ENCODE measurements around the gene PRSS58.

The PRSS58 gene, protein sequence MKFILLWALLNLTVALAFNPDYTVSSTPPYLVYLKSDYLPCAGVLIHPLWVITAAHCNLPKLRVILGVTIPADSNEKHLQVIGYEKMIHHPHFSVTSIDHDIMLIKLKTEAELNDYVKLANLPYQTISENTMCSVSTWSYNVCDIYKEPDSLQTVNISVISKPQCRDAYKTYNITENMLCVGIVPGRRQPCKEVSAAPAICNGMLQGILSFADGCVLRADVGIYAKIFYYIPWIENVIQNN

DNA sequence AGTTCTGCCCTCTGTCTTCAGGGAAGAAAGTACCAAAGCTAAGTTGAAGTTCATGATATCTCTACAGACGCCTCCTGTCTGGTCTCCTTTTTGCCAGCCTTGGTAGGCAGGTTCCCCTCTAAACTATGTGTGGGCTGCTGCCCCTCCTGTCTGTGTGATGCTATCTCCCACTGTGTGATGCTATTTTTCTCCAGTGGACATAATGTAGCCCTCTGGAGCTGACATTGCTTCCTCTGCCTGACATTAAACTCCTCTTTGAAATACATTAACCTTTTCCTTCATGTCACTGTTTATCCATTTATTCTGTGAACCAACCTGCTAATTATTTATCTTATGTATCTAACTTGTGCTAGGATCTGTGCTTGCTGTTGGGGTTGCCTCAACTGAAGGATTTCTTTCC, at the start of gene PRSS58:
Gene PRSS58, minus strand, starts transcription at position 101 of the 400 bp plus-strand sequence. CDS start 351 bp downstream, outside the sequence.
- no peak for DNase-seq (ENCODE audit: low read depth)

DNA sequence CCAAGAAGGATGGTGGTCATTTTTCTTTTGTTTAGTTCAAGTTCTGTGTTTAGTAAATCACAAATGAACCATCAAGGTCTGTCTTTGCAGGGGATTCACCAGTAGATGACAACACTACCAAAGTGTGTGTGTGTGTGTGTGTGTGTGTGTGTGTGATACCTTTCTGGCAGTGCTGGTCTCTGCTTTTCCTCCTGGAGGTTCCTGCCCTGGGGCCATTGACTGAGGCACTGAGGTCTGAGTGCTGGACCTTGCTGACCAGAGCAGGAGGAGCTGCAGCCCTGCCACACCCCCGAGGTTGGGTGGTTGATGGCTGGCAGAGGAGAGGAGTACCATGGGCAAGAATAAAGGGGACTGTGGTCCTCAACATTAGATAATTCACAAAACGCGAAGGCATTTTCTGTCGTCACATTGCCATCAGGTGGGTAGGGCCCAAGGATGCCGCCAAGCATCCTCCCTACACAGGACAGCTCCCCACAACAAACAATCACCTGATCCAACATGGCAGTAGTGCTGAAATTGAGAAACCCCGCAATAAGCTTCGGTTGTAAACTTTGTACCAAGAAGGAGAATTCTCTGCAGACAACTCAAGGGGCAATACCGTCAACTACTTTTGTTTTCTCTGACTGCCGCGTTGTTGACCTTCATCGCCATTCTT, 49.5 kb upstream of the PRSS58 start:
- no peak for DNase-seq (ENCODE audit: low read depth)

DNA sequence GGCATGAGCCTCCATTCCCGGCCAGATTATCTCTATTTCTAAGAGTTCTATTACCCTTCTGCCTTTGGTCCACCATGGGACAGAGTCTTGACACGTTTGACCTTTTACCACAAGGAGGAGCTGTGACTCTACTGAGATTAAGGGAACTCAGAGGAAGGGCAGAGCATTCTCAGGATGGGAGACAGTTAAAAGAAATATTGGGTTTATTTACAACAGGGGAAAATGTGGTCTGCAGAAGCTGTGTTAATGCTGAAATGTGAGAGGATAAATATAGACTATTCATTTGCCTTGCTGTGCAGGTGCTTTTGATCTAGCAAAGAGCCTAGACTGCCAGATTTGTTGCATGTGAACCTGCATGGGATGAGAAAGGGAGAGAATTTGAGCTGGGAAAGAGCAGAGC, 45.8 kb upstream of the PRSS58 start:
- no peak for DNase-seq (ENCODE audit: low read depth)

DNA sequence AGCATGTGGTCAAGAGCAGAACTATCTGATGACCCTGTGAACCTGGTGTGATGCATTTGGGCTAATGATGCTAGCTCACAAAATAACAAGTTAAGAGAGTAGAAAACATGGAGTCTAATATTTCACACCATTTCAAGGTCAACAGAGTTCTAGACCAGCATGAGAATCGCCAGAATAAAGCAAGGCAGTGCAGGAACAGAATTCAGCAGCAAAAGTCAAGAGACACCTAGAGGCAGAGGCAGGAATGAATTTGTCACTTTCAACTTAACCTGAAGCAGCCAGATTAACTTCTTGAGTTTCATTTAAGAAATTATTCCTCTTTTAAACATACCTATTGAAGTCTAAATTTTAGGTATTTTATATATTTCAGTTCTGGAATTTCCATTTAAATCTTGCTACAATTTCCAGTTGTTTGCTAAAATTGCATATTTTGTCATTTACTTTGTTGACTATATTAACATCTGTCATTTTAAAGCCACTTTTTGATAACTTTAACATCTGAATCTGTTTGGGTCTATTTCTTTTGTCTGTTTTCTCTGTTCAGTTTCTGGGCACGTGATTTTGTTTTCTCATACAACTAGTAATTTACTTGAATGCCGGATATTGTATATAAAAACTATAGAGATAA, 44.2 kb upstream of the PRSS58 start:
- no peak for DNase-seq (ENCODE audit: low read depth)

DNA sequence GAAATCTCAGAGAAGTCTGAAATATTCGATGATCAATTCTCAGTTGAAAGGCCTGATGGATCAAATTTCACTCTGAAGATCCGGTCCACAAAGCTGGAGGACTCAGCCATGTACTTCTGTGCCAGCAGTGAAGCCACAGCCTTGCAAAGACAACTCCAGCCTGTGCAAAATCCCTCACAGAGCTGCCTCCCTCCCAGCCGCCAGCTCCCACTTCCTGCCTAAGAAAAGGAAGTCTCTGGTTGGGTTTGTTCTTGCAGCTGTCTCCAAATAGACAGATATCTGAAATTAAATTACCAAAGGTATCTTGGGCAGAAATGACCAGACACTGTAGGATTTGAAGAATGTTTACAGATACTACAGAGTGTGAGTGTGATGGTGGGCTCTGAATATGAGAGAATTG, 43.4 kb upstream of the PRSS58 start:
- DNase-seq (ENCODE audit: low read depth), result no peak

DNA sequence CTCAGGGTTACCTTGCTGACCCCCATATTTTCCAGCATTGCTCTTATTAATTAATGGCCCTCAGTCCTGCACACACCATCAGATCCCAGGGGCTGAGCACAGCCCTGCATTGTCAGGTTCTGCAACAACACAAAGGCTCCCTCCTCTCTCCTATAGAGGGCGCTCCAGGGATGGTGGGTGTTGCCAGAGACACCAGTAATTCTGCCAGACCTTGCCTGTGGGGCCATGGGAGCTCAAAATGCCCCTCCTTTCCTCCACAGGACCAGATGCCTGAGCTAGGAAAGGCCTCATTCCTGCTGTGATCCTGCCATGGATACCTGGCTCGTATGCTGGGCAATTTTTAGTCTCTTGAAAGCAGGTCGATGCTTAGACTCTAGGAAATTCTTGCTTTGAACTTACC, 42.8 kb upstream of the PRSS58 start:
- no peak for DNase-seq (ENCODE audit: low read depth)

DNA sequence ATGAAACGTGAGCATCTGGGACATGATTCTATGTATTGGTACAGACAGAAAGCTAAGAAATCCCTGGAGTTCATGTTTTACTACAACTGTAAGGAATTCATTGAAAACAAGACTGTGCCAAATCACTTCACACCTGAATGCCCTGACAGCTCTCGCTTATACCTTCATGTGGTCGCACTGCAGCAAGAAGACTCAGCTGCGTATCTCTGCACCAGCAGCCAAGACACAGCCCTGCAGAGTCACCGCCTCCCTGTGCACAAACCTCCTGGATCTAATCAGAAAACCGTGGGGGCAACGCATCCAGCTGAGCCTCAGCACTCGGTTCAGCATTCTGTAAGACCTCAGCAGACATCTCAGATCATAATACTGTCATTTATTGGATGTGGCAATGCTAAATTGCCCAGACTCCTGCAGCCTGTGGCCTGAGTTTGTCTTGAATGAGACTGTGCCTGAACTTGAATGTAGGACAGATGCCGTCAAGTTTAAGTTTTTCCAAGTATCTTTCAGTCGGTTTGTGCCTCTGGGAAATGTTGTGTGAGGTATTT, 41.5 kb upstream of the PRSS58 start:
- no peak for DNase-seq (ENCODE audit: low read depth)

DNA sequence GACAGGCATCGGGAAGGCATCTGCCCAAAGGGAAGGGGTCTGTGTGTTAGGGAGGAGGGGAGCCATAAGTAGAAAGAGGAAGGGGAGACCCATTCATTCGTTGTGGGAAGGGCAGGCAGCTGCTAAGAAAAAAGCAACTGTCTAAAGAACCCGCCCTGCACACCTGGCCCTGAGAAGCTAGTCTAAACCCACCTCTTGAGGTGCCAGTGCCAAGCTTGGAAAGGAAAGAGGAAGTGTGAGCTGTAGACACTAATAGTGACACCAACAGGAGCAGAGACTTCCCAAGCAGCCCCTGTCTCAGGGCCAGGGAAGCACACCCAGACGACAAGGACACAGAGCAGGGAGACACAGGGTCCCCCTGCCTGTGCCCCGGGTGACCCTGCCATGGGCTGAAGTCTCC, 40.8 kb upstream of the PRSS58 start:
- DNase-seq (ENCODE audit: low read depth), result no peak

DNA sequence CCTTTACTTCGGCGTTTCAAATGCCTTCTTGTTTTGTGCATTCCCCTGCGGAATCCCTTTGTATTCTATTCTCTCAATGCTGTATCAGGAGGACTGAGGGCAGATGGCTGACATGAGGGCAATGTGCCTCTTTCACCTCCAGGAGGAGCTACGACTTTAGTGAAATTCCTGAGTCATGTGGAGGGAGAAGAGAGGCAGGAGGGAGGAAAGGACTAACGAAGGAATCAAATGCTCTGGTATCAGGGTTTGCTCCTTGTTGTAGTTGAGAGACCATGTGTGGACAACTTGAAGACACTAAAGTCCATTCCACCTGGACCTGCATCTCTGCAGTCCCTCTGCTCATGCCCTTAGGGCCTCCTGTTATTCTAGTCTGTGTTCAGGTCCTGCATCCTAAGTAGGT, 40.2 kb upstream of the PRSS58 start:
- no peak for DNase-seq (ENCODE audit: low read depth)

DNA sequence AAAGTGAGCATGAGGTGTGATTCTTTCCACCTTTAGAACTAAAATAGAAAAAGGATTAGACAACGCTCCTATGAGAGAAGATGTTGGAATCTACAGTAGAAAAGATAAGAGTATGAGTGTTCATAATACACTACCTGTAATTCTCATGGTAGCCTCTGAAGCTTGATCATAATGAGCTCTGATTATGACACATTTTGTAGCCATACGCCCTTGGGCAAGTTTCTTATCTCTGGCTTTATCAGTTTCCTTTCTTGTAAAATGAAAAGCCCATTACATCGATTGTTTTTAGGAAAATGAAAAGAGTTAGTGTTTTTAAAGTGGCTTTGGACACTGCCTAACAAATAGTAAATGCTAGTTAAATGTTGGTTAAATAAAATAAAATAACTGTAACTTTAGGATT, 22.4 kb upstream of the PRSS58 start:
- no peak for DNase-seq (ENCODE audit: low read depth)

DNA sequence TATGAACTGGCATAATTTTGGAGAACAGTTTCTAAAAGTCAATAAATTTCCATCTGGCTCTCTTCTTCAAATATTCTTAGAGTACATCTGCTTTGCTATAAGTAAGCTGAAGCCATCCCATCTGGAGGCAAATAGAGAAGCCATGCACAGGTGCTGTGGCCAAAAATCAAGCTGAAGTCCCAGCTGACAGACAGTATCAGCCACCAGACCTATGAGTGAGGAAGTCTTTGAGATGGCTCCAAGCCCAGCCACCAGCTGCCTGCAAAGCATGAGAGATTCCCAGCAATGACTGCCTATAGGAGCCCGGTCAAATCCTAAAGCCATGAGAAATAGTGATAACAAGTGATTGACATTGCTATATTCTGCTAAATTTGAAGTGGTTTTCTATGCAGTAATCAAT, 21.7 kb upstream of the PRSS58 start:
- no peak for DNase-seq (ENCODE audit: low read depth)

DNA sequence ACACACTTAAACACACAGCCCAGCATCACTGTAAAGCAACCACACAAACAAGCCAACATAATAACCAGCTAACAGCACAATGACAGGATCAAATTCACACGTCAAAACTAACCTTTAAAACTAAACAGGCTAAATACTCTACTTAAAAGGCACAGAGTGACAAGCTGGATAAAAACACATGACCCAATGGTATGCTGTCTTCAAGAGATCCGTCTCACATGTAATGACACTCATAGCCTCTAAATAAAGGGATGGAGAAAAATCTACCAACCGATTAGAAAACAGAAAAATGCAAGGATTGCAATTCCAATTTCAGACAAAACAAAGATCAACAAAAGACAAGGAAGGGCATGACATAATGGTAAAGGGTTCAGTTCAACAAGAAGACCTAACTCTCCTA, 17.2 kb upstream of the PRSS58 start:
- no peak for DNase-seq (ENCODE audit: low read depth)

DNA sequence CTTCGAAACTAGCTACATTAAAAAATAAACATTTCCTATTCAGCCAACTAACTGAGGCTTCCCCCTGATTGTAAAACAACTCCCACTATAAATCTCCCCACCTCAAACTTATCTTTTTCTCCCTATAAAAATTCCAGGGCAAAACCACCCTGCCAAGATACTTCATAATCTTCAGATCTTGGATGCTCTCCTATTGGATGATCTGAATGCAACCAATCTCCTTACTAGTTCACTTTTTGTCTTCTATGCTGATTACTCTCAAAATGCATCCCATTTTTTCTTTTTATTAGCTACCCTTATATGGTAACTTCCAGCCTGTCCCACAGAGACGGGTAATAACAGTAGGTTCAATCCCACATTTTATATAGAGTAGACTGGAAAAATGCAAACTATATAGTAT, 15.0 kb upstream of the PRSS58 start:
- no peak for DNase-seq (ENCODE audit: low read depth)

DNA sequence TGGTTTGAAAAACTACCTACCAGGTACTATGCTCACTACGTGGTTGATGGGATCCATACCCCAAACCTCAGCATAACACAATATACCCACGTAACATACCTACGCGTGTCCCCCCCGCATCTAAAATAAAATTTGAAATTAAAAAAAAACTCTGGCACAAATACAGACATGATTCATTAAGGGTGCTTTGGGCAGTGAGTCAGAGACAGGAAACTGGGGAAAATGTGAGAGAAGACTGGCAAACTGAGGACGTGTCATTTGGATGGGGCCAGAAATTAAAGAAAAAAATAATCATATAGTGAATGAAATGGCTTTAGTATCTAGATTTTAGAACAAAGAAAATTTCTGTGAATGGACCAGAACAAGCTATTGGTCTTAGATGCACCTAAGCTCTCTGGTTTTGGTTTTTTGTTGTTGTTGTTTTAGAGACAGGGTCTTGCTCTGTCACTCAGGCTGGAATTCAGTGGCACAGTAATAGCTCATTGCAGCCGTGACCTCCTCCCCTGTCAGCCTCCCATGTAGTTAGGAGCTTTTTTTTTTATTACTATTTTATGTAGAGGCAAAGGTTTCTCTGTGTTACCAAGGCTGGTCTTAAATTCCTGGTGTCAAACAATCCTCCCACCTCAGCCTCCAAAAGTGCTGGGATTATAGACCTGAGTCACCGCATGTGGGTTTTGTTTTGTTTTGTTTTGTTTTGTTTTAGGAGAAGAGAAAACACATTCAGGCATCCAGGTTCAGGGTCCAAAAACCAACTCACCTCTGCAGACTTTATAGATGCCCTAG, 5.9 kb upstream of the PRSS58 start:
- no peak for DNase-seq (ENCODE audit: low read depth)

DNA sequence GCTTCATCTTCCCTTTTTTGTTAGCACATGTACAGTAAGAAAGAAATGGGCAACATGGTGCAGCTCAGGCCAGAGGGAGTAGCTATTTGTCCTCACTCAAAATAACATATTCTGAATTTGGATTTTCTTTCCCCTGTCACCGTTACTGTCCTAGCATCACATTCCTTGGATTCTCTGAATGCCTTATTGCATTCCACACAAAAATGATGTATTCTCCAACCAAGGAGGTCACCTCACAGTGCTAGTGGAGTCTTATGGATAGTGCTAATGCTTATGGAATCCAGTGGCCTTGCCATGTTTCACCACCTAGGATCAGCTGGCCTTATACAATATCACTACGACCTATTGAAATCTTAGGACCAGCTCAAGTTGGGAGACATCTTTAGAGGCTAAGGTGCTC, 7.2 kb downstream of the PRSS58 start:
- DNase-seq (ENCODE audit: low read depth), result no peak

DNA sequence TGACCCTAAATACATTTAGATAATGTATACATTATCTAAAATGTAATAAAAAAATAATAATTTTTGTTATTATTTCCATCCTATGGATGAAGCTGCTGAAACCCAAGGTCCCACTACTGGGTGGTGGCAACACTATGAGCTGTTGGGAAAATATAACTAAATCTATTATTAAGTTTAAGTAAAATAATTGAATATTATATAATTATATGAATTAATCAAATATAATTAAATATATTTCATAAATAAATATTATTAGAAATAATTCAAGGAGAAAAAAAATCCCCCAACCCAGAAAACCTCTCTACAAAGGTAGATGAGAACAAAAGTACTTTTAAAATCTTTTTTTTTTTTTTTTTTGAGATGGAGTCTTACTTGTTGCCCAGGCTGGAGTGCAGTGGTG, 7.9 kb downstream of the PRSS58 start:
- DNase-seq (ENCODE audit: low read depth), result no peak

DNA sequence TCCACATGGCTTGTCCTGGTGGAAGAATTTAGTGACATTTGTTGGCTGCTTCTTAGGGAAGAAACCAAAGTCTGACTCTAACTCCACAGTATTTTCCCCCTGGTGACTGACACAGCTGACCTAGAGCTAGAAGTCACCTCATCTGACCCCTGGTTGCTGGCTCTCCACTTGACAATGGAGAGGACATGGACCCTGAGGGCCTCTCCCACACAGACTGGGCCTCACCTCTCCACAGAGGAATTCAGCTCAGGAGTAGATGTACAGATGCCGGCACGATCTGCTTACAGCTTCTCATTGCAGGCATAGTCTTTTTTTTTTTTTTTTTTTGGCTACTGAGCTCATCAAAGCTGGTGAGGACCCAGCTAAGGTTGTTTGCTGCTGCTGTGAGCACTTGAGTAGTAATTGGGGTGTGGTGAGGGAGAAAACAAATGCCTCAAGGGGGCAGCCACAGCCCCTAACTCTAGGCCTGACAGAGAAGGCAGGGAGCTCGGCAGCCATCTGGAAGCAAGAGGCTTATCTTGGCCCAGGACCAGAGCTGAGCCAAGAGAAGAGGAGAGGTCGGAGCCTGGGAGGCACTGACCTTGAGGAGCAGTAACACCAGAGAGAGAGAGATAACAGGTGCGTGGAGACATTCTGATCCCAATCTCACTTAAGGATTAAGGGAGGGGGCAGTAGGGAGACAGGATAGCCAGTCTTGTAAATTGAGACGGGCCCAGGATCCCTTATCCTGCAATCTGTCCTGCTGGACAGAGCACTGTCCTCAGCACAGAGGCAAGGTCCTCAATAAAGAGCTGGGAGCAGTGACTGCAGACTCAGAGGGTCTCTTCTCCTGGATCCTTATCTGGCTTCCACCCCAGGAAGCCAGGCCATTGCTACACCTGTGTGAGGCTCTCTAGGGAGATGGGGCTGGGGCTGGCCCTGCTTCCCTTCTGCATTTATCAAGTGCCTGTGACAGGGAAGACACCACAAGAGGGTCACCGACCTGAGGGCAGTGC, 9.4 kb downstream of the PRSS58 start:
- no peak for DNase-seq (ENCODE audit: low read depth)

DNA sequence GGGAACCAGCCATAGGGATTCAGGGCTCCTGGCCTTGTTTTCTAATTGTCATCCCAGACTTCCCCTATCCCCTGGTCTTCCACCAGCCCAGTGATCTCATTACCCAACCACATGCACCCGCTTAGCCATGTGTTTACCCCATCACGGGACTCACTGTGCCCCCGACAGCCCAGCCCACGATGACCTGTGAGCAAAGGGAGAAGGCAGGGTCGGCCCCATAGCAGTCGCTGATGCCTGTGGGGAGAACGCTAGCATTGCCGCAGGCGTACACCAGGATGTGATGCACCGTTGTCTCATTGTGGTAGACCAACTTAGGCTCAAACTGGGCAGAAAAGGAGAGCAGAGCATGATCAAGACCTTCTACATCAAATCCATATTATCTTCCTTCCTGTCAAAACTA, 14.0 kb downstream of the PRSS58 start:
- no peak for DNase-seq (ENCODE audit: low read depth)

DNA sequence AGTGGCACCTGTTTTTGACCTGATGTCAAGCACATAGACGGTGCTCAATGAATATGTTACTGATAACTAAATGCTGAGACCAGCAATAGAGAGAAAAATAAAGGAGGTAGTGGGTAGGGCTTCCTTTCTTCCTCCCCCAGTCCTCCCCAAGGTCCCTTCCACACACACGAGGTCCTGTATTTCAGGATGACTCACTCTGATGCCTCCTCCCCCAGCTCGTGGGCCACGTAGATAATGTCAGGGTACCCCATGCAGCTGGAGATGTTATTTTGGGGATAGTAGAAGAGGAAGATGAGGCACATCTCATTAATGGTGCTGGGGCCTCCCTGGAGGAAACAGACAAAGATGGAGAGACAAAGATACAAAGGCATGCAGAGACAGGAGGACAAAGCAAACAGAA, 17.3 kb downstream of the PRSS58 start:
- peak; percentile 50 for DNase-seq (ENCODE audit: low read depth)

DNA sequence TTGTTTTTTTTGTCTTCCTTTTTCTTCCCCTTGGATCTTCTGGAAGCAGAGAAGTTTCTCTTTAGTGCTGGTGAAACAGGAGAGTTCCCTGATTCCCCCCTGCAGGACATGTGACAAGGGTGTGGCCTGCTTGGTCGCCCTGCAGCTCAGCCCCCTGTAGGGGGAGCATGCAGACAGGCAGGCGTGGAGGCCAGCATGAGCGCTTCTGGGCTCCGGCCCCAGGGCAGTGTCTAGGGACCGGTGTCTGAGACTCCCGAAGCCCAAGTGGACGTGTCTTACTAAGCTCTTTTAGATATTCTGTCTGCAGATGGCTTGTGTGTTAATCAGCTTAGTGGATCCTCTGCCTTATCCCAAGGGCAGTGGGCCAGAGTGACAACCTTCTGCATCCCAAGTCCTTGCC, 26.1 kb downstream of the PRSS58 start:
- no peak for DNase-seq (ENCODE audit: low read depth)

DNA sequence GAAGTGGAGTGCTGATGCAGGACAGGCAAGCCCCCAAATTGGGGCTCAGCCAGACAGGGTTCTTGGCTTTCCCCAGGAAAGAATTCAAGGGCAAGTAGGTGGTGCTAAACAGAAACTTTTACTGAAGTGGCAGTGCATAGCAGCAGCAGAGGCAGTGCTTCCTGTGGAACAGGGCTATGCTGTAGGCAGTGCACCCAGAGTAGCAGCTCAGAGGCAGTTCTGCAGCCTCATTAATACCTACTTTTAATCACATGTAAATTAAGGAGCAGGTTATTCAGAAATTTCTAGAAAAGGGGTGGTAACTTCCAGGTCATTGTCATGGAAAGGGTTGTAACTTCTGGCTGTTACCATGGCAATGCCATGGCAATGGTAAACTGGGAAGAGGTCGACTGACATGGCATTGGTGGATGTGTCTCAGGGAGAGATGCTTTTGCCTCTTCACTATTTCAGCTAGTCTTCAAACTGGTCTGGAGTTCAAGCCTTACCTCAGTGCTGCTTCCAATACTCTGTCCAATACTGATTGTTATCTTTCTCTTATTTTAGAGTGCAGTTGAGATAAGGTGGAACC, 29.2 kb downstream of the PRSS58 start:
- DNase-seq (ENCODE audit: low read depth), result no peak
